Breast epithelium (tissue), 4 donors: ENCODE results near the gene EPB41L2. TPM values are rescaled to one million over a fixed set of nuclear protein-coding genes. Genes with fewer than 3 reads are reported as not detected.

ENCODE experiments used
- DNase-seq, 2 donors: peaks; one replicate each; pipeline ENCODE4 v3.0.0-alpha.2; 2019; ENCODE audit warnings: low spot score in 2 of 2
- H3K27ac ChIP-seq, 2 donors: fragments of 200-600 bp; sonication (generic) in 1 of 2; one replicate each; pipeline ENCODE4 v1.5.1; 2016 to 2019; ENCODE audit warnings: mild to moderate bottlenecking in 1 of 2
- H3K27me3 ChIP-seq, 2 donors: fragments of 200-600 bp; sonication (generic) in 1 of 2; one replicate each; pipeline versions ENCODE4 v1.5.1 to v1.6.0; 2017 to 2019; ENCODE audit warnings: control low read depth in 1 of 2, mild to moderate bottlenecking in 1 of 2
- H3K36me3 ChIP-seq: fragments of 200-600 bp; one replicate; pipeline ENCODE4 v1.5.1; 2019
- H3K4me1 ChIP-seq, 2 donors: fragments of 200-600 bp; sonication (generic); one replicate each; pipeline ENCODE4 v1.5.1; 2016 to 2019; ENCODE audit warnings: control low read depth in 1 of 2
- H3K4me3 ChIP-seq, 3 donors: fragments of 200-600 bp; sonication (generic); 1 replicate in 2 of 3; 2 replicates in 1 of 3; pipeline ENCODE4 v1.5.1; 2016 to 2019; ENCODE audit warnings: mild to moderate bottlenecking in 3 of 3, moderate library complexity in 2 of 3
- H3K9me3 ChIP-seq, 2 donors: fragments of 200-600 bp; sonication (generic) in 1 of 2; one replicate each; pipeline ENCODE4 v1.5.1; 2016 to 2019; ENCODE audit warnings: control low read depth in 1 of 2
- POLR2A ChIP-seq: fragments of 450-650 bp; IDR thresholded peaks from one replicate; pipeline ENCODE4 v1.6.1; 2016; ENCODE audit warnings: antibody characterized with exemption, mild to moderate bottlenecking, moderate library complexity
- POLR2AphosphoS5 ChIP-seq, 3 donors: sonication (generic); formaldehyde crosslinking; IDR thresholded peaks; one replicate each; pipeline ENCODE4 v1.6.1; 2017; ENCODE audit warnings: antibody characterized with exemption in 3 of 3
- intact Hi-C: fragments of 100-400 bp; cut with DNase I; formaldehyde crosslinking; loops from one replicate; pipeline ENCODE4 v1.15.1; 2023; ENCODE audit warnings: low total_unique reads
- total RNA-seq, 3 donors: library from RNA; depleted of rRNA; stranded (reverse); fragments of >200 nt; gene quantifications; one replicate each; pipeline ENCODE4 v1.1.0, GENCODE V29; 2016
- TF ChIP-seq, protein P1 (sequence below), 3 donors: fragments of 450-650 bp; IDR thresholded peaks; one replicate each; pipeline ENCODE4 v1.5.1; 2016 to 2017; ENCODE audit warnings: antibody characterized with exemption in 3 of 3, mild to moderate bottlenecking in 3 of 3, moderate library complexity in 3 of 3

Gene EPB41L2
- total RNA-seq, 3 donors from 2014 or later: 72.7 to 110 (median 101) TPM

DNA sequence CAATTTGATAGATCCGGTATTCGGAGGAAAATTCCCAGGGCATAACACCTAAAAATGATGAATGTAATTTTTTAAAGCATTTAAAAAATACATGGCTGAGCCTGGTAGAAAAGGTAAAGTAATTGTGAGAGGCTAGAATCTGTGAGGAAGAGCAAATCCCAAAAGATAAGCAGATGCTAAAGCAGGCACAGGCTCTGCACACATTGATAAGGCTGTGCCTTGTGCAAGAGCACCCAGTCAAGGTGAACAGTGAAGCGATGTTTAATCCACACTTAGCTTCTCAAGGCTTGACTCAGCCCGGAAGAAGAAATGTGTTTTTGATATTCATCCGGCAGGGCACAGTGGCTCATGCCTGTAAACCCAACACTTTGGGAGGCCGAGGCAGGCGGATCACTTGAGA, 5.1 kb upstream of the EPB41L2 start:
- intact Hi-C loops: no loop called here
- Histone ChIP-seq H3K9me3 (no peaks in the 10 kb centered on the region), H3K4me1 (no peaks in the 10 kb centered on the region), H3K4me3 (no peak overlapping the region), H3K27ac (no peak overlapping the region), H3K36me3 (no peaks in the 10 kb centered on the region), H3K27me3 (no peaks in the 10 kb centered on the region)
- TF ChIP-seq, protein P1, sequence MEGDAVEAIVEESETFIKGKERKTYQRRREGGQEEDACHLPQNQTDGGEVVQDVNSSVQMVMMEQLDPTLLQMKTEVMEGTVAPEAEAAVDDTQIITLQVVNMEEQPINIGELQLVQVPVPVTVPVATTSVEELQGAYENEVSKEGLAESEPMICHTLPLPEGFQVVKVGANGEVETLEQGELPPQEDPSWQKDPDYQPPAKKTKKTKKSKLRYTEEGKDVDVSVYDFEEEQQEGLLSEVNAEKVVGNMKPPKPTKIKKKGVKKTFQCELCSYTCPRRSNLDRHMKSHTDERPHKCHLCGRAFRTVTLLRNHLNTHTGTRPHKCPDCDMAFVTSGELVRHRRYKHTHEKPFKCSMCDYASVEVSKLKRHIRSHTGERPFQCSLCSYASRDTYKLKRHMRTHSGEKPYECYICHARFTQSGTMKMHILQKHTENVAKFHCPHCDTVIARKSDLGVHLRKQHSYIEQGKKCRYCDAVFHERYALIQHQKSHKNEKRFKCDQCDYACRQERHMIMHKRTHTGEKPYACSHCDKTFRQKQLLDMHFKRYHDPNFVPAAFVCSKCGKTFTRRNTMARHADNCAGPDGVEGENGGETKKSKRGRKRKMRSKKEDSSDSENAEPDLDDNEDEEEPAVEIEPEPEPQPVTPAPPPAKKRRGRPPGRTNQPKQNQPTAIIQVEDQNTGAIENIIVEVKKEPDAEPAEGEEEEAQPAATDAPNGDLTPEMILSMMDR (IDR thresholded peaks at IDR 0.05): no peak
- TF ChIP-seq POLR2A (no peak), POLR2AphosphoS5 (IDR thresholded peaks at IDR 0.05) (no peak)
- DNase-seq: no peak

DNA sequence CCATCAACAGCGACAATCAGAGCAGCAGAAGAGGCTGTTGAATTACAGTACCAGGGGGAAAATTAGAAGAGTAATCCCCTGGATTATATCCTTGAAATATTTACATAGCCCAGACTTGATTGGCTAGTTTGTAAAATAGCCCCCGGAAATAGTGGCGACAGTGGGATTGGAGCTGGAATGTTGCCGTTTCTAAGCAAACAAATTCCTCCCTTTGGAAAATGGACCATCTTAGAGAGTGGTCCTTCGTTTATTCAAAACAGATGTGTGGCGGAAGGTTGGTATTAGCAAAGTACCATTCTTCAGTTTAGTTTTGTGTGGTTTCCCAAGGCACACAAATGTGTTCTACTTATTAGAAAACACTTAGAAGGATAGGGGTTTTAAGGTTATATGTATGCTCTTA, 4.5 kb upstream of the EPB41L2 start:
- no peak overlapping the region for H3K4me3 ChIP-seq
- intact Hi-C loops: no loop called here
- DNase-seq: no peak
- no peaks in the 10 kb centered on the region for H3K27me3 ChIP-seq
- no peaks in the 10 kb centered on the region for H3K4me1 ChIP-seq
- H3K9me3 ChIP-seq: no peaks in the 10 kb centered on the region
- no peak for TF ChIP-seq POLR2A
- TF ChIP-seq POLR2AphosphoS5 (IDR thresholded peaks at IDR 0.05): no peak
- TF ChIP-seq, protein P1 (IDR thresholded peaks at IDR 0.05): no peak
- no peaks in the 10 kb centered on the region for H3K36me3 ChIP-seq
- no peak overlapping the region for H3K27ac ChIP-seq

DNA sequence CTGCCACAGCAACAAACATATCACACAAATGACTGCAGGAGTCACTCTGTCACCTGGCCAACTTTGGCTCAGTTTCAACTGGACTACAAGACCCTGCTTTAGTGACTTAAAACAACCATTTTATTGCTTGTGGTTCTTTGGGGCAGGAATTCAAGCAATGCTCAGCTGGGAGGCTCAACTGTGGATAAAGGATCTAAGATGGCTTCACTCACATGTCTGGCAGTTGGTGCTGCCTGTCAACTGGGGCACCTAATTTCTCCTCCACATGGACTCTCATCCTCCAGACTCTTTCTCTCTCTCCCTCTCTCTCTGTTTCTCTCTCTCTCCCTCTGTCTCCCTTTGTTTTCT, 2.8 kb upstream of the EPB41L2 start:
- no peaks in the 10 kb centered on the region for H3K9me3 ChIP-seq
- no peaks in the 10 kb centered on the region for H3K4me1 ChIP-seq
- no peak for DNase-seq
- no peak overlapping the region for H3K27ac ChIP-seq
- H3K4me3 ChIP-seq: no peak overlapping the region
- H3K27me3 ChIP-seq: no peaks in the 10 kb centered on the region
- H3K36me3 ChIP-seq: no peaks in the 10 kb centered on the region
- intact Hi-C loops: no loop called here
- TF ChIP-seq POLR2A (no peak), POLR2AphosphoS5 (IDR thresholded peaks at IDR 0.05) (no peak)
- TF ChIP-seq, protein P1 (IDR thresholded peaks at IDR 0.05): no peak

DNA sequence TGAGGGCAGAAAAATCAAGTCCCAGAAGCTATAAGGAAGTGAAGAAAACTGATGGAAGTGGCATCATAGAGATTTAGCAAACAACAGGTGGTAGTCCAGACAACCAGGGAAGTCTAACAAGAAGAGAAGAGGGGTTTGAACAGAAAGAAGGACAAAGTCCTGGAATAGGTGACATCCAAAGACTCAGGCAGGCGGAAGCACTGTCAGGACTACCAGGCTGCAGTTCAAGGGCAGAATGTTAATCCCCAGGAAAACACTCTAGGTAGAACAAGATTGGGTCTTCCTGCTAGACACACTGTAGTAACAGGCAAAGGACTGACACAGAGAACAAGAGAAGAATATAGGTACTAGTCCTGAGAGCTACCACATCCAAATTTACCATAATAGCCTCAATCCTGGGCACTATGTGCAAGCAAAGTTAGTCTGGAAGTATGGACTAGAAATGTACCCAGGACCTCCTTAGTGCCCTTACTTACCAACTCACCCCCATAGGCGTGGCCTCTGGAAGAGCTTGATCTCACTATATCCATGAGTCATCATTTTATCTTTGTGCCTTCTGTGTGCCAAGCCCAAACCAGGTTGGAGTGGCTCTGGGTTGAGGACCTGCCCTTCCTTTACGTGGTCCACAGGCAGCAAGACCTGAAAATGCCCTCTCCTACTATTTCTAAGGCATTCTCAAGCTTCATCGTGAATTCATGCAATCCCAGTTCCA, 2.2 kb upstream of the EPB41L2 start:
- TF ChIP-seq, protein P1 (IDR thresholded peaks at IDR 0.05): no peak
- TF ChIP-seq POLR2A (no peak), POLR2AphosphoS5 (IDR thresholded peaks at IDR 0.05) (no peak)
- Histone ChIP-seq H3K9me3 (no peaks in the 10 kb centered on the region), H3K27ac (no peak overlapping the region), H3K4me3 (no peak overlapping the region), H3K27me3 (no peaks in the 10 kb centered on the region), H3K36me3 (no peaks in the 10 kb centered on the region), H3K4me1 (no peaks in the 10 kb centered on the region)
- no peak for DNase-seq
- intact Hi-C loops: no loop called here

DNA sequence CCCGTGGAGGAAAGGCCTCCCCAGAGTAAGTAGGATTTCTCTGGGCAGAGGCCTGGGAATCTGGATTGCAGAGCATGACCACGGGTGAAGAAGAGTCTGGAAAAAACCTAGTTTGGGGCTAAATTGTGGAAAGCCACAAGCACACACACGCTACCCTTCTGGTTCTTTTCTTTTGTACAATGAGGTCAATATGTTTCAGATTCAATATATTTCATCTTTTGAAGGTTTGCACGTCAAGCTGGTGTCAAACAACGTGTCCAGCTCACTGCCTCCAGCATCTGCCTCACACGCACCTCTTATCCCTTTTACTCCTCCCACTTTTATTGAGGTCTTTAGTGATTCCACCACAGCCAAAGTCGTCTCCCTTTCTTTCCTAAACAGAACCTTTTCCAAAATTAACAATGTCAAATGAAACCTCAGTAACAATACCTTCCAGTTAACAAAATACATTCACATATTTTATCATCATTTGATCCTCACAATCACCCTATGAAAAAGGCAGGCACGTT, 773 bp upstream of the EPB41L2 start:
- TF ChIP-seq POLR2AphosphoS5 (IDR thresholded peaks at IDR 0.05) (no peak), POLR2A (no peak)
- TF ChIP-seq, protein P1 (IDR thresholded peaks at IDR 0.05): no peak
- no peak for DNase-seq
- Histone ChIP-seq H3K36me3 (no peaks in the 10 kb centered on the region), H3K4me1 (no peaks in the 10 kb centered on the region), H3K4me3 (peak overlapping the region; percentile 94 to 96 (median 96)), H3K9me3 (no peaks in the 10 kb centered on the region), H3K27ac (peak overlapping the region; percentile 81 to 89), H3K27me3 (no peaks in the 10 kb centered on the region)
- intact Hi-C loops: no loop called here
